Activated naive CD4-positive, alpha-beta T cell treated with anti-CD3 and anti-CD28 coated beads, Interleukin-2, amount 50 U/mL, for 24 hours (primary cell): ENCODE measurements around the gene PKMYT1.
"Not testable (repeated sequence)": the region's sequence is repeated elsewhere in the genome, so short reads cannot be mapped to it uniquely, and the experiment has no call there.

Experiments
- H3K27ac Mint-ChIP-seq: one replicate; pipeline ENCODE4 v1.8.0; 2021; ENCODE audit warnings: mild to moderate bottlenecking, mixed read lengths
- H3K27me3 Mint-ChIP-seq: one replicate; pipeline ENCODE4 v1.8.0; 2021; ENCODE audit warnings: mixed read lengths
- H3K36me3 Mint-ChIP-seq: one replicate; pipeline ENCODE4 v1.8.0; 2021; ENCODE audit warnings: mixed read lengths
- H3K4me1 Mint-ChIP-seq: one replicate; pipeline ENCODE4 v1.8.0; 2021; ENCODE audit warnings: mixed read lengths
- H3K4me3 Mint-ChIP-seq: one replicate; pipeline ENCODE4 v1.8.0; 2021; ENCODE audit warnings: mild to moderate bottlenecking, mixed read lengths
- H3K9me3 Mint-ChIP-seq: one replicate; pipeline ENCODE4 v1.8.0; 2021; ENCODE audit warnings: mixed read lengths

Gene PKMYT1

GRCh38 chr16:2950773-2951172 lies 29.5 kb downstream of the PKMYT1 start:
- H3K4me3 Mint-ChIP-seq = no peak overlapping the region
- H3K27ac Mint-ChIP-seq = no peak overlapping the region
- H3K27me3 Mint-ChIP-seq = no peaks in the 10 kb centered on the region
- no peaks in the 10 kb centered on the region for H3K9me3 Mint-ChIP-seq
- H3K4me1 Mint-ChIP-seq = peaks cover 3% of the 10 kb centered on the region
- peaks cover 2% of the 10 kb centered on the region for H3K36me3 Mint-ChIP-seq

GRCh38 chr16:2950353-2950724 lies 29.9 kb downstream of the PKMYT1 start:
- no peak overlapping the region for H3K4me3 Mint-ChIP-seq
- no peaks in the 10 kb centered on the region for H3K27me3 Mint-ChIP-seq

DNA sequence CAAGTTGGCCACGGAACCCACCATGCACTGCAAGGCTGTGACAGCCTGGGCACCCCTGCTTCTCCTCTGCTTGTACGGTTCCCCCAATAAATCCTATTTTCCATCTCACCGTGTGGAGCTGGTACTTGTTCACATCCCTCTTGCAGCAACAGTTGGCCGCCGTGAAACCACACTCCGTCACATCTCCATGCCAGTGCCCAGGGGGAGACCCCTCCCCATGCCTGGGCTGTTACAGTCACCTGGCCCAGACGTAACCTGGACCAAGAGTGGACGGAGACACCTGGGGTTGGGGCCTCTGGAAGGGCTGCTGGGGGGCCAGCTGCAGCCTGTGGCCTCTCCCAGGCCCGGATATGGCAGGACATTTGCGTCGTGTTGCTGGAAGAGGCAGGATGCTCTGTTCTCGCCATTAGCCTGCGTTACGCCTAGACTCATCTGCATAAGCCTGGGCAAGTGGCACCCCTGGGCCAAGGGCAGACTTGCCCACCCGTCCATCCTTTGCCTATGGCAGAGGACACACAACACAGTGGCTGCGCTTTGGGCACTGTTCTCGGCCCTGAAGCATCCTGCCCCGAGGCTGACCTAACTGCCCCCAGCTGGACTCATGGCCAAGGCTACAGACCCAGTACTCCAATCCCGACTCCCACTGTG lies 30.4 kb downstream of the PKMYT1 start:
- H3K27ac Mint-ChIP-seq = no peak overlapping the region
- no peak overlapping the region for H3K4me3 Mint-ChIP-seq

More at GRCh38 chr16:2950353-2950724, 29.9 kb downstream of the PKMYT1 start:
- Mint-ChIP-seq H3K36me3 (peaks cover 2% of the 10 kb centered on the region), H3K4me1 (peaks cover 3% of the 10 kb centered on the region), H3K9me3 (no peaks in the 10 kb centered on the region), H3K27ac (no peak overlapping the region)

GRCh38 chr16:2948807-2949704 lies 31.2 kb downstream of the PKMYT1 start:
- Mint-ChIP-seq H3K27ac (no peak overlapping the region), H3K4me1 (peaks cover 3% of the 10 kb centered on the region), H3K4me3 (no peak overlapping the region)

More for the DNA sequence above, 30.4 kb downstream of the PKMYT1 start:
- Mint-ChIP-seq H3K36me3 (peaks cover 2% of the 10 kb centered on the region), H3K4me1 (peaks cover 3% of the 10 kb centered on the region), H3K9me3 (no peaks in the 10 kb centered on the region), H3K27me3 (no peaks in the 10 kb centered on the region)

GRCh38 chr16:2946649-2947048 lies 33.6 kb downstream of the PKMYT1 start:
- H3K27ac Mint-ChIP-seq = no peak overlapping the region
- no peak overlapping the region for H3K4me3 Mint-ChIP-seq
- peaks cover 8% of the 10 kb centered on the region for H3K36me3 Mint-ChIP-seq
- H3K27me3 Mint-ChIP-seq = no peaks in the 10 kb centered on the region
- H3K9me3 Mint-ChIP-seq = no peaks in the 10 kb centered on the region
- peaks cover 3% of the 10 kb centered on the region for H3K4me1 Mint-ChIP-seq

More at GRCh38 chr16:2948807-2949704, 31.2 kb downstream of the PKMYT1 start:
- peaks cover 2% of the 10 kb centered on the region for H3K36me3 Mint-ChIP-seq
- H3K9me3 Mint-ChIP-seq = no peaks in the 10 kb centered on the region
- H3K27me3 Mint-ChIP-seq = no peaks in the 10 kb centered on the region

DNA sequence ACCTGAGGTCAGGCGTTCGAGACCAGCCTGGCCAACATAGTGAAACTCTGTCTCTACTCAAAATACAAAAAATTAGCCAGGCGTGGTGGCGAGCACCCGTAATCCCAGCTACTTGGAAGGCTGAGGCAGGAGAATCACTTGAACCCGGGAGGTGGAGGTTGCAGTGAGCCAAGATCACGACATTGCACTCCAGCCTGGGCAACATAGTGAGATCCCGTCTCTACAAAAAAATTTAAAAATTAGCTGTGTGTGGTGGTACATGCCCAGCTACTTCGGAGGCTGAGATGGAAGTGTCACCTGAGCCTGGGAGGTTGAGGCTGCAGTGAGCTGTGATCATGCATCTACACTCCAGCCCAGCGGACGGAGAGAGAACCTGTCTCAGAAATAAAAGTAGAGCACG lies 36.5 kb downstream of the PKMYT1 start:
- H3K4me1 Mint-ChIP-seq = not testable (repeated sequence)

GRCh38 chr16:2942045-2942444 lies 38.2 kb downstream of the PKMYT1 start:
- Mint-ChIP-seq H3K4me3 (no peak overlapping the region), H3K4me1 (no peaks in the 10 kb centered on the region), H3K36me3 (peaks cover 8% of the 10 kb centered on the region), H3K27ac (no peak overlapping the region), H3K27me3 (no peaks in the 10 kb centered on the region), H3K9me3 (no peaks in the 10 kb centered on the region)

More for the DNA sequence above, 36.5 kb downstream of the PKMYT1 start:
- not testable (repeated sequence) for H3K27me3 Mint-ChIP-seq, H3K9me3 Mint-ChIP-seq, H3K36me3 Mint-ChIP-seq, H3K27ac Mint-ChIP-seq, H3K4me3 Mint-ChIP-seq

DNA sequence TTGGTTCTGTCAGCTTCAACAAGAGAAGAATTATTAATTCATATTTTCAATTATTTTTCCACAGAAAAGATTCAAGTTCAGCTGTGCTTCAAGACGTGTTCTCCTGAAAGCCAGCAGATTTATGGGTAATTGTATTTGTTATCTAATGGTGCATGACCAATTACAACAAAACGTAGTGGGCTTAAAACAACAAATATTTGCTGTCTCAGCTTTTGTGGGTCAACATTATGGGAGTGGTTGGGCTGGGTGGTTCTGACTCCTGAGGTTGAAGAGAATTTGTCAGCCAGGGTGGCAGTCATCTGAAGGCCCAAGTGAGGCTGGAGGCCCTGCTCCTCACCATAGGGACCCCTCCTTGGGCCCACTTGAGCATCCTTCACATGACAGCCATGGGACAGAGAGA lies 40.3 kb downstream of the PKMYT1 start:
- H3K36me3 Mint-ChIP-seq = peaks cover 10% of the 10 kb centered on the region
- H3K27ac Mint-ChIP-seq = no peak overlapping the region

DNA sequence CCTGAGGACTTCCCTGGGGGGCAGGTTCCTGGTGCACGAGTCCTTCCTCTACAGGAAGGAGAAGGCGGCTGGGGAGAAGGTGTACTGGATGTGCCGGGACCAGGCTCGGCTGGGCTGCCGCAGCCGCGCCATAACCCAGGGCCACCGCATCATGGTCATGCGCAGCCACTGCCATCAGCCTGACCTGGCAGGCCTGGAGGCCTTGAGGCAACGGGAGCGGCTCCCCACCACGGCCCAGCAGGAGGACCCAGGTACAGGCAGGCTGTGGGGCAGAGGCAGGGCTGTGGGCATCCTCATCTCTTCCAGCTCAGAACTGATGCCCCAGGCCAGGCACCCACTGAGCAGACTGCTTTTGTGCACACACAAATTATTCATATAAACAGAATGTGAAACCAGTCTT lies 42.0 kb downstream of the PKMYT1 start:
- Mint-ChIP-seq H3K27ac (no peak overlapping the region), H3K4me1 (no peaks in the 10 kb centered on the region), H3K9me3 (no peaks in the 10 kb centered on the region), H3K27me3 (no peaks in the 10 kb centered on the region), H3K4me3 (no peak overlapping the region), H3K36me3 (peaks cover 14% of the 10 kb centered on the region)

More for the DNA sequence above, 40.3 kb downstream of the PKMYT1 start:
- Mint-ChIP-seq H3K27me3 (no peaks in the 10 kb centered on the region), H3K4me3 (no peak overlapping the region), H3K4me1 (no peaks in the 10 kb centered on the region), H3K9me3 (no peaks in the 10 kb centered on the region)

- H3K36me3 Mint-ChIP-seq = peaks cover 9% of the 10 kb centered on the region
- no peak overlapping the region for H3K4me3 Mint-ChIP-seq
- H3K27me3 Mint-ChIP-seq = no peaks in the 10 kb centered on the region
- no peak overlapping the region for H3K27ac Mint-ChIP-seq
- H3K4me1 Mint-ChIP-seq = no peaks in the 10 kb centered on the region
- H3K9me3 Mint-ChIP-seq = no peaks in the 10 kb centered on the region
These were observed 43.1 kb downstream of the PKMYT1 start for GRCh38 chr16:2937170-2937569.

DNA sequence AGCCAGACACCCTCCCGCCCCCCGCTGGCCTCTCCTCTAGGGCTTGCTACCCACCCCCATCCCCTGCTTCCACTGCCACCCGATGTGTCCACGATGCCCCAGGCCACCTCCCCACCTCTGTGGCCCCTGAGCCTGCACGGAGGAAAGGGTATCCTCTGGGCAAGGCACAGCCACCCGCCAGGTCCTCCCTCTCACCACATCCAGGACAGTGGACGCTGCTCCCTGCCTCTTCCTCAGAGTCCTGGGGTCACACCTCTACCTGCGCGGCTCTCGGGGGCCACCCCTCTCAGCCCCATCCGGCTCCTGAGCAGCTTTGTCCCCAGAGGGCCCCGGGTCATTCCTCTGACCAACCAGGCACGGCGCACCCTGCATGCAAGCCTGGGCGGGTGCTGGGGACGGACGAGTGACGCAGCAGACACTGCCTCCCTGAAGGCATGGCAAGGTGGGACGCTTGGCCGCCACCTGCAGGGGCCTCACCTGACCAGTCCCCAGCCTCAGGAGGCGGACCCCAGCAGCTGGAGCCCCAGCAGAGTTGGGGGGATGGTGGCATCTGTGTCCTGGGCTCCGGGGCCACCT lies 43.7 kb downstream of the PKMYT1 start:
- H3K4me3 Mint-ChIP-seq = no peak overlapping the region
- peaks cover 9% of the 10 kb centered on the region for H3K36me3 Mint-ChIP-seq
- no peak overlapping the region for H3K27ac Mint-ChIP-seq
- no peaks in the 10 kb centered on the region for H3K4me1 Mint-ChIP-seq
- H3K9me3 Mint-ChIP-seq = no peaks in the 10 kb centered on the region
- H3K27me3 Mint-ChIP-seq = no peaks in the 10 kb centered on the region

DNA sequence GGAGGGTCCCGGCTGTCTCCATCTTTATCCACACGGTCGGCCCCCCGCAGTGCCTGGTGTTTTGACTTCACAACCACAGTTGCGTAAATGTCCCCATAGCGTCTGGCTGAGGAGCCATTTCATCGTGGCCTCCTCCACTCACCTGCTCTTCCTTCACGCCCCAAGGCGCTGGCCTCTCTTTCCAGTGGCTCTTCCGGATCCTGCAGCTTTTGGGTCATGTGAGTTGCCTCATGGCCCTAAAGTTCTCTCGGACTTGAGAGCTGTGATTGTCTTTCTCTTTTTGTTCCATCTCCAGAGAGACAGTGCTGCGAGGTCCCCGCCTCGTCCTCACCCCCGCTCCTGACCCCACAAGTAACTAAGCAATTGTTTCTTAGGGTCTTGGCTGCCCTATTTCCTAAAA lies 45.8 kb downstream of the PKMYT1 start:
- peaks cover 7% of the 10 kb centered on the region for H3K36me3 Mint-ChIP-seq
- H3K9me3 Mint-ChIP-seq = no peaks in the 10 kb centered on the region
- no peaks in the 10 kb centered on the region for H3K4me1 Mint-ChIP-seq
- H3K4me3 Mint-ChIP-seq = no peak overlapping the region
- peak overlapping the region; percentile 68 for H3K27ac Mint-ChIP-seq
- no peaks in the 10 kb centered on the region for H3K27me3 Mint-ChIP-seq

GRCh38 chr16:2933701-2934100 lies 46.5 kb downstream of the PKMYT1 start:
- Mint-ChIP-seq H3K4me3 (no peak overlapping the region), H3K4me1 (no peaks in the 10 kb centered on the region), H3K27ac (no peak overlapping the region), H3K36me3 (peaks cover 7% of the 10 kb centered on the region), H3K9me3 (no peaks in the 10 kb centered on the region), H3K27me3 (no peaks in the 10 kb centered on the region)

DNA sequence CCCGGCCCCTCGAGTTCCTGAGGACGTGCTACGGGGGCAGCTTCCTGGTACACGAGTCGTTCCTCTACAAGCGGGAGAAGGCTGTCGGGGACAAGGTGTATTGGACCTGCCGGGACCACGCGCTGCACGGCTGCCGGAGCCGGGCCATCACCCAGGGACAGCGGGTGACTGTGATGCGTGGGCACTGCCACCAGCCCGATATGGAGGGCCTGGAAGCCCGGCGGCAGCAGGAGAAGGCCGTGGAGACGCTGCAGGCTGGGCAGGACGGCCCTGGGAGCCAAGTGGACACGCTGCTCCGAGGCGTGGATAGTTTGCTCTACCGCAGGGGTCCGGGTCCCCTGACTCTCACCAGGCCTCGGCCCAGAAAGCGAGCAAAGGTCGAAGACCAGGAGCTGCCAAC lies 47.1 kb downstream of the PKMYT1 start:
- Mint-ChIP-seq H3K9me3 (no peaks in the 10 kb centered on the region), H3K36me3 (peaks cover 7% of the 10 kb centered on the region), H3K4me3 (no peak overlapping the region), H3K27ac (no peak overlapping the region), H3K27me3 (no peaks in the 10 kb centered on the region), H3K4me1 (no peaks in the 10 kb centered on the region)

DNA sequence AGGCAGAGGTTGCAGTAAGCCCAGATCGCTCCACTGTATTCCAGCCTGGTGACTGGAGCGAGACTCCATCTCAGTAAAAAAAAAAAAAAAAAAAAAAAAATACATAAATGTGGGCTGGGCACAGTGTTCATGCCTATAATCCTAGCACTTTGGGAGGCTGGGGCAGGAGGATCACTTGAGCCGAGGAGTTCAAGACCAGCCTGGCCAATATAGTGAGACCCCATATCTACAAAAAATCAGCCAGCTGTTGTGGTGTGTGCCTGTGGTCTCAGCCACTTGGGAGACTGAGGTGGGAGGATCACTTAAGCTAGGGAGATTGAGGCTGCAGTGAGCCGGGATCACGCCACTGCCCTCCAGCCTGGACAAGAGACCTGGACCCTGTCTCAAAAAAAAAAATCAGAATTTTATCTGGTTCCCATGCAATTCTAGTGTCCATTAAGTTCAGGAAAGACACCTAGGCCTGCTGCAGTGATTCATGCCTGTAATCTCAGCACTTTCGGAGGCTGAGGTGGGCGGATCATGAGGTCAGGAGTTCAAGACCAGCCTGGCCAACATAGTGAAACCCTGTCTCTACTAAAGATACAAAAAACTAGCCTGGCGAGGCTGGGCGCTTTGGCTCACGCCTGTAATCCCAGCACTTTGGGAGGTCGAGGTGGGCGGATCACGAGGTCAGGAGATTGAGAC lies 48.9 kb downstream of the PKMYT1 start:
- peaks cover 15% of the 10 kb centered on the region for H3K4me1 Mint-ChIP-seq
- not testable (repeated sequence) for H3K9me3 Mint-ChIP-seq, H3K36me3 Mint-ChIP-seq, H3K4me3 Mint-ChIP-seq, H3K27me3 Mint-ChIP-seq, H3K27ac Mint-ChIP-seq
